K562 (cell line): ENCODE results near the gene WEE1. TPM values are rescaled to one million over a fixed set of nuclear protein-coding genes. Genes with fewer than 3 reads are reported as not detected.

ENCODE experiments used
- ATF1 ChIP-seq, 2 experiments: fragments of 450-650 bp in 1 of 2; IDR thresholded peaks; 2 replicates each; pipeline ENCODE4 v1.6.1; 2016; ENCODE audit warnings: missing compliant biosample characterization in 1 of 2, missing genetic modification characterization in 1 of 2
- CBX1 ChIP-seq: sonication (generic); IDR thresholded peaks from 2 replicates; pipeline ENCODE4 v1.6.1; 2016; ENCODE audit warnings: antibody characterized with exemption, low read depth, mild to moderate bottlenecking
- ETV6 ChIP-seq, 3 experiments: fragments of 150-350 bp in 1 of 3; sonication (generic) in 1 of 3; formaldehyde crosslinking in 1 of 3; IDR thresholded peaks; 2 replicates each; pipeline versions ENCODE4 v1.6.1 to v1.8.0; 2014 to 2022; ENCODE audit warnings: borderline replicate concordance in 2 of 3, low read depth in 2 of 3, antibody characterized with exemption in 1 of 3, low read length in 1 of 3, mild to moderate bottlenecking in 1 of 3, missing genetic modification reagents in 1 of 3
- GATA2 ChIP-seq: sonication (generic); formaldehyde crosslinking; IDR thresholded peaks from 2 replicates; pipeline ENCODE4 v1.4.0; 2020; ENCODE audit warnings: mild to moderate bottlenecking, missing genetic modification reagents
- HNRNPUL1 ChIP-seq: fragments of 200-400 bp; formaldehyde crosslinking; IDR thresholded peaks from 2 replicates; pipeline ENCODE4 v1.6.1; 2017; ENCODE audit warnings: low read length
- JUND ChIP-seq, 2 experiments: IDR thresholded peaks; 2 replicates in 1 of 2; 3 replicates in 1 of 2; pipeline ENCODE4 v1.6.1; 2011; ENCODE audit warnings: borderline replicate concordance in 2 of 2, low read depth in 2 of 2, low read length in 2 of 2, improper control_type of control experiment in 1 of 2, missing biosample characterization in 1 of 2, missing genetic modification characterization in 1 of 2, missing genetic modification reagents in 1 of 2
- KLF1 ChIP-seq: fragments of 450-650 bp; IDR thresholded peaks from 2 replicates; pipeline ENCODE4 v1.6.1; 2016; ENCODE audit warnings: missing genetic modification characterization, missing compliant biosample characterization
- OTX1 ChIP-seq: fragments of 450-650 bp; formaldehyde crosslinking; IDR thresholded peaks from 2 replicates; pipeline ENCODE4 v1.4.0; 2022; ENCODE audit warnings: mild to moderate bottlenecking
- POLR2A ChIP-seq: fragments of 450-650 bp; conservative IDR thresholded peaks from 2 replicates; pipeline ENCODE4 v1.6.1; 2016
- POLR2AphosphoS5 ChIP-seq: IDR thresholded peaks from 2 replicates; pipeline ENCODE4 v1.6.1; 2011; ENCODE audit warnings: mild to moderate bottlenecking, low read depth, low read length, moderate library complexity; ENCODE audit not compliant: control insufficient read depth, insufficient read depth
- RBBP5 ChIP-seq: fragments of 200-600 bp; sonication (generic); IDR thresholded peaks from 2 replicates; pipeline ENCODE4 v1.6.1; 2012; ENCODE audit warnings: borderline replicate concordance, mild to moderate bottlenecking, low read length, control low read depth, inconsistent platforms; ENCODE audit not compliant: insufficient read depth, poor library complexity, severe bottlenecking
- SMARCA5 ChIP-seq: fragments of 450-650 bp; IDR thresholded peaks from 2 replicates; pipeline ENCODE4 v1.6.1; 2016
- TBL1XR1 ChIP-seq, 2 experiments: IDR thresholded peaks; 2 replicates each; pipeline ENCODE4 v1.6.1; 2012; ENCODE audit warnings: improper control_type of control experiment in 2 of 2, low read length in 2 of 2, mild to moderate bottlenecking in 1 of 2
- TRIM24 ChIP-seq, 2 experiments: fragments of 450-650 bp; IDR thresholded peaks; 2 replicates each; pipeline ENCODE4 v1.6.1; 2016
- ZFX ChIP-seq: sonication (generic); formaldehyde crosslinking; IDR thresholded peaks from 2 replicates; pipeline ENCODE4 v1.8.0; 2022; ENCODE audit warnings: mild to moderate bottlenecking, missing genetic modification reagents, moderate library complexity
- ZNF263 ChIP-seq: sonication (generic); formaldehyde crosslinking; IDR thresholded peaks from 2 replicates; pipeline ENCODE4 v1.8.0; 2022; ENCODE audit warnings: mild to moderate bottlenecking, missing genetic modification reagents, borderline replicate concordance
- ZNF584 ChIP-seq: fragments of 200-800 bp; sonication (Bioruptor generic); IDR thresholded peaks from 2 replicates; pipeline ENCODE4 v1.6.1; 2016; ENCODE audit warnings: low read depth, mild to moderate bottlenecking, missing genetic modification characterization, missing compliant biosample characterization
- polyA plus RNA-seq, 8 experiments: library from polyadenylated mRNA; depleted of rRNA in 4 of 8; stranded (reverse) in 5 of 8; unstranded in 3 of 8; fragments of >200 nt; fragmentation: Nextera tagmentation in 2 of 8; fragmentation: Illumina TruSeq in 1 of 8; extraction: Ambion mirVana in 2 of 8; extraction: Trizol in 1 of 8; gene quantifications; 2 replicates each; pipeline versions ENCODE4 v1.2.1 to v1.2.3, GENCODE V29; 2011 to 2014; ENCODE audit warnings: inconsistent platforms in 1 of 8, missing spikeins in 1 of 8
- total RNA-seq, 7 experiments: library from RNA; depleted of rRNA in 6 of 7; stranded (reverse); fragments of >200 nt in 6 of 7; fragmentation: Illumina TruSeq in 2 of 7; extraction: Trizol in 2 of 7; gene quantifications; 2 replicates each; pipeline versions ENCODE4 v1.2.1 to v1.2.3, GENCODE V29; 2011 to 2021; ENCODE audit warnings: low replicate concordance in 1 of 7
- TF ChIP-seq, protein P1 (sequence below): sonication (generic); formaldehyde crosslinking; IDR thresholded peaks from 2 replicates; pipeline ENCODE4 v1.8.0; 2023; ENCODE audit warnings: mild to moderate bottlenecking, missing genetic modification reagents
- TF ChIP-seq, protein P2 (sequence below): sonication (generic); formaldehyde crosslinking; IDR thresholded peaks from 2 replicates; pipeline ENCODE4 v1.8.1; 2022; ENCODE audit warnings: missing genetic modification reagents
- TF ChIP-seq, protein P3 (sequence below), 2 experiments: fragments of 250-450 bp in 1 of 2; fragments of 450-650 bp in 1 of 2; sonication (Bioruptor Pico) in 1 of 2; IDR thresholded peaks; 2 replicates each; pipeline versions ENCODE4 v1.6.1 to v1.8.0; 2016 to 2021; ENCODE audit warnings: mild to moderate bottlenecking in 2 of 2, moderate library complexity in 2 of 2, missing compliant biosample characterization in 1 of 2, missing genetic modification characterization in 1 of 2
- TF ChIP-seq, protein P4 (sequence below): sonication (generic); formaldehyde crosslinking; IDR thresholded peaks from 2 replicates; pipeline ENCODE4 v1.8.0; 2022; ENCODE audit warnings: missing genetic modification reagents, mild to moderate bottlenecking, moderate library complexity, borderline replicate concordance

The WEE1 gene
- total and polyA plus RNA-seq, 9 of the 15 experiments (the other 6 are each of a cell fraction or from before 2014, with no cell fraction given) = 21.9 to 99.0 (median 67.4) TPM

DNA sequence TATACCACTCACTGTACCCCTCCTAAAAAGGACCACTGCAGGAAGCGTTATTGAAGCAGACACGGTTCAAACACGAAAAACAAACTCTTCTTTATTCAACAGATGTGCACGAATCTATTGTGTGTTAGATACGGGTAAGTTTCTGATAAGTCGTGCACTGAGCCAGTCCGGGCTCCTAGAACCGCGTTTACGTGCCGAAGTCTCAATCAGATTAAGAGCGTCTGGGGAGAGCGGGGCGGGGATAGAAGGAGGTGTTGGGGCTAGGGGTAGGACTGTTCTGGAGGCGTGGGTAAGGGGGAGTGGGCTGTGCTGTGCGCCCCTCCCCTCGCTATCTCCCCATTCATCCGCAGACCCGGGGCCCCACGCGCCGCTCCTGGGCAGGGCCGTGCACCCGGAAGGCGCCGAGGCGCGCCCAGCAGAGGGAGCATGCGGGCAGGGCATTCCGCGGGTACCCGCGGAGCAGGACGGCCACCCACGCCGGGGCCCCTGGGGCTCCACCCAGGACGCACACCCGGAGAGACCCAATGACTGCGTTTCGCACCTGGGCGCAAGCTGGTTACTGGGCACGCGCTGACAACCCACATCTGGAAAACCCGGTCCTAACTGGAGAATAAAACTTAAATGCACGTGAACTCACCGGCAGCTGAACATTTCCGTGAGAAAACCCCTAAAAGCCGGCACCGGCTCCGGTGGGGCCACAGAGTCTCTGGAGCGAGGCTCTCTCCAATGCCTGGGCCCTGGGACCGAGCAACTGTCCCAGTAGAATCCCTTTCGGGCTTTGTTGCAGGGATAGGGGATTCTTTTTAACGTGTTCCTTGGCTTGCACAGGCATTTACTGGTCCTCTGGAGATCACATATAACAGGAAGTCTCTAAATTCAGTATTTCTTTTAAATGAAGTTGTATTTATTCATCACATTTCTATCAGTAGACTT is 40.6 kb downstream of the WEE1 start (continued):
- TF ChIP-seq ZNF263 (CRISPR knock-in tag) = no peak
- TF ChIP-seq KLF1 (tag) = peak; percentile 59; the same call in 1 of the 2 replicates
- TF ChIP-seq, protein P1, sequence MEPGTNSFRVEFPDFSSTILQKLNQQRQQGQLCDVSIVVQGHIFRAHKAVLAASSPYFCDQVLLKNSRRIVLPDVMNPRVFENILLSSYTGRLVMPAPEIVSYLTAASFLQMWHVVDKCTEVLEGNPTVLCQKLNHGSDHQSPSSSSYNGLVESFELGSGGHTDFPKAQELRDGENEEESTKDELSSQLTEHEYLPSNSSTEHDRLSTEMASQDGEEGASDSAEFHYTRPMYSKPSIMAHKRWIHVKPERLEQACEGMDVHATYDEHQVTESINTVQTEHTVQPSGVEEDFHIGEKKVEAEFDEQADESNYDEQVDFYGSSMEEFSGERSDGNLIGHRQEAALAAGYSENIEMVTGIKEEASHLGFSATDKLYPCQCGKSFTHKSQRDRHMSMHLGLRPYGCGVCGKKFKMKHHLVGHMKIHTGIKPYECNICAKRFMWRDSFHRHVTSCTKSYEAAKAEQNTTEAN (CRISPR knock-in tag) = peak; percentile 2; the same call in 1 of the 2 replicates
- peak; percentile 59; the same call in 1 of the 2 replicates for TF ChIP-seq OTX1 (CRISPR knock-in tag)
- TF ChIP-seq POLR2A = peak; percentile 73
- peak; percentile 53; the same call in 1 of the 2 replicates for TF ChIP-seq ZNF584 (CRISPR knock-in tag)
- 0 out of 4 replicates have a peak, but pooled peaks of 1 of the 2 experiments have one; percentile 28 for TF ChIP-seq ETV6 (IDR thresholded peaks at IDR 0.05; ENCODE audit: borderline replicate concordance in 1 of 2, low read depth in 2 of 2, low read length in 1 of 2)
- TF ChIP-seq ETV6 (CRISPR knock-in tag; IDR thresholded peaks at IDR 0.05; ENCODE audit: borderline replicate concordance) = no peak
- no peak for TF ChIP-seq RBBP5
- no peak for TF ChIP-seq HNRNPUL1
- TF ChIP-seq CBX1 = peak; percentile 85
- TF ChIP-seq GATA2 = peak; percentile 78
- TF ChIP-seq, protein P2, sequence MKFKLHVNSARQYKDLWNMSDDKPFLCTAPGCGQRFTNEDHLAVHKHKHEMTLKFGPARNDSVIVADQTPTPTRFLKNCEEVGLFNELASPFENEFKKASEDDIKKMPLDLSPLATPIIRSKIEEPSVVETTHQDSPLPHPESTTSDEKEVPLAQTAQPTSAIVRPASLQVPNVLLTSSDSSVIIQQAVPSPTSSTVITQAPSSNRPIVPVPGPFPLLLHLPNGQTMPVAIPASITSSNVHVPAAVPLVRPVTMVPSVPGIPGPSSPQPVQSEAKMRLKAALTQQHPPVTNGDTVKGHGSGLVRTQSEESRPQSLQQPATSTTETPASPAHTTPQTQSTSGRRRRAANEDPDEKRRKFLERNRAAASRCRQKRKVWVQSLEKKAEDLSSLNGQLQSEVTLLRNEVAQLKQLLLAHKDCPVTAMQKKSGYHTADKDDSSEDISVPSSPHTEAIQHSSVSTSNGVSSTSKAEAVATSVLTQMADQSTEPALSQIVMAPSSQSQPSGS (CRISPR knock-in tag) = no peak
- no peak; the same call in none of the 2 replicates for TF ChIP-seq POLR2AphosphoS5
- TF ChIP-seq SMARCA5 = peak; percentile 79; the same call in 1 of the 2 replicates
- TF ChIP-seq, protein P3, sequence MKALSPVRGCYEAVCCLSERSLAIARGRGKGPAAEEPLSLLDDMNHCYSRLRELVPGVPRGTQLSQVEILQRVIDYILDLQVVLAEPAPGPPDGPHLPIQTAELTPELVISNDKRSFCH (CRISPR knock-in tag; IDR thresholded peaks at IDR 0.05) = no peak
- TF ChIP-seq, protein P3 (tag; IDR thresholded peaks at IDR 0.05) = peak; percentile 54; the same call in 1 of the 2 replicates
- TF ChIP-seq TRIM24 (IDR thresholded peaks at IDR 0.05) = 0 out of 4 replicates have a peak, but pooled peaks of 1 of the 2 experiments have one; percentile 31
- peak; percentile 30 for TF ChIP-seq JUND (IDR thresholded peaks at IDR 0.05; ENCODE audit: borderline replicate concordance, low read depth, low read length)
- TF ChIP-seq JUND (tag; IDR thresholded peaks at IDR 0.05; ENCODE audit: borderline replicate concordance, low read depth, low read length) = peak; percentile 18; the same call in 1 of the 3 replicates
- TF ChIP-seq TBL1XR1 (IDR thresholded peaks at IDR 0.05; ENCODE audit: low read length in 2 of 2) = peak in 1 of 2 experiments; percentile 33; a peak in 1 of 4 replicates
- TF ChIP-seq ZFX (CRISPR knock-in tag) = peak; percentile 55
- TF ChIP-seq, protein P4, sequence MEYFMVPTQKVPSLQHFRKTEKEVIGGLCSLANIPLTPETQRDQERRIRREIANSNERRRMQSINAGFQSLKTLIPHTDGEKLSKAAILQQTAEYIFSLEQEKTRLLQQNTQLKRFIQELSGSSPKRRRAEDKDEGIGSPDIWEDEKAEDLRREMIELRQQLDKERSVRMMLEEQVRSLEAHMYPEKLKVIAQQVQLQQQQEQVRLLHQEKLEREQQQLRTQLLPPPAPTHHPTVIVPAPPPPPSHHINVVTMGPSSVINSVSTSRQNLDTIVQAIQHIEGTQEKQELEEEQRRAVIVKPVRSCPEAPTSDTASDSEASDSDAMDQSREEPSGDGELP (CRISPR knock-in tag) = peak; percentile 77; the same call in 1 of the 2 replicates
- no peak for TF ChIP-seq ATF1 (CRISPR knock-in tag; IDR thresholded peaks at IDR 0.05)
- TF ChIP-seq ATF1 (tag; IDR thresholded peaks at IDR 0.05) = peak; percentile 67; the same call in 1 of the 2 replicates
